Dermis blood vessel endothelial cell (primary cell): ENCODE data around the gene SMIM13. TPM values are rescaled to one million over a fixed set of nuclear protein-coding genes. Genes with fewer than 3 reads are reported as not detected.

Source experiments
- total RNA-seq: library from RNA; depleted of rRNA; stranded (reverse); fragments of >200 nt; gene quantifications from 2 replicates; pipeline ENCODE4 v1.2.3, GENCODE V29; 2014

The SMIM13 gene
- total RNA-seq, 1 donor from 2014 or later = 14.6 TPM

Other genes starting within 250 kb of the SMIM13 start
- not detected in 2 replicates for gene GCM2, start 211.8 kb upstream of the SMIM13 start, total RNA-seq
- gene SYCP2L, start 206.8 kb upstream of the SMIM13 start, total RNA-seq = 0.17 TPM in 1 of 2 replicates, not detected in the other
- under 0.01 TPM in 1 of 2 replicates, not detected in the other for gene ELOVL2, start 49.5 kb upstream of the SMIM13 start, total RNA-seq
- under 0.01 and 0.05 TPM in 2 replicates for gene ERVFRD-1, start 17.9 kb downstream of the SMIM13 start, total RNA-seq
- gene NEDD9, start 138.8 kb downstream of the SMIM13 start, total RNA-seq = 158 and 173 TPM in 2 replicates